Sigmoid colon (tissue), 7 donors: ENCODE measurements around the gene CHCHD10. TPM values are rescaled to one million over a fixed set of nuclear protein-coding genes. Genes with fewer than 3 reads are reported as not detected.

Experiments used
- DNase-seq: peaks from one replicate; pipeline ENCODE4 v3.0.0-alpha.2; 2019
- H3K27ac ChIP-seq, 4 donors: fragments of 200-600 bp; sonication (generic); one replicate each; pipeline ENCODE4 v1.5.1; 2016 to 2019; ENCODE audit warnings: mild to moderate bottlenecking in 1 of 4
- H3K27me3 ChIP-seq, 3 donors: fragments of 200-600 bp; sonication (generic); one replicate each; pipeline ENCODE4 v1.5.1; 2019; ENCODE audit warnings: mild to moderate bottlenecking in 1 of 3
- H3K36me3 ChIP-seq, 4 donors: fragments of 200-600 bp; sonication (generic); one replicate each; pipeline ENCODE4 v1.5.1; 2016 to 2019
- H3K4me1 ChIP-seq, 4 donors: fragments of 200-600 bp; sonication (generic); one replicate each; pipeline ENCODE4 v1.5.1; 2017 to 2019
- H3K4me3 ChIP-seq, 4 donors: fragments of 200-600 bp; sonication (generic); one replicate each; pipeline ENCODE4 v1.5.1; 2017 to 2019; ENCODE audit warnings: mild to moderate bottlenecking in 2 of 4, moderate library complexity in 1 of 4
- H3K9me3 ChIP-seq, 4 donors: fragments of 200-600 bp in 3 of 4; sonication (generic) in 3 of 4; one replicate each; pipeline versions ENCODE4 v1.5.1 to v1.6.1; 2013 to 2019
- CTCF ChIP-seq, 4 experiments: fragments of 450-650 bp in 3 of 4; fragments of 200-600 bp in 1 of 4; IDR thresholded peaks; one replicate each; pipeline ENCODE4 v1.5.1; 2016 to 2019; ENCODE audit warnings: antibody characterized with exemption in 4 of 4, mild to moderate bottlenecking in 3 of 4, moderate library complexity in 2 of 4
- EP300 ChIP-seq, 4 donors: sonication (generic); formaldehyde crosslinking; IDR thresholded peaks; one replicate each; pipeline ENCODE4 v1.6.1; 2017; ENCODE audit warnings: antibody characterized with exemption in 4 of 4
- POLR2A ChIP-seq, 2 donors: fragments of 450-650 bp; IDR thresholded peaks; one replicate each; pipeline ENCODE4 v1.6.1; 2016; ENCODE audit warnings: antibody characterized with exemption in 2 of 2, mild to moderate bottlenecking in 2 of 2, moderate library complexity in 2 of 2
- POLR2AphosphoS5 ChIP-seq, 4 donors: sonication (generic); formaldehyde crosslinking; IDR thresholded peaks; one replicate each; pipeline ENCODE4 v1.6.1; 2017; ENCODE audit warnings: antibody characterized with exemption in 4 of 4
- WGBS, 2 donors: extraction: QIAGEN DNeasy Blood & Tissue Kit; methylation state at CpG; one replicate each; pipeline ENCODE4 v1.1.7; 2013; 5-methylcytosine and 5-hydroxymethylcytosine counted together
- intact Hi-C: fragments of 100-400 bp; cut with DNase I; formaldehyde crosslinking; loops from one replicate; pipeline ENCODE4 v1.15.1; 2023
- polyA plus RNA-seq, 3 donors: library from polyadenylated mRNA; stranded (reverse); fragments of 200-250 nt; gene quantifications; one replicate each; pipeline ENCODE4 v1.2.3, GENCODE V29; 2013
- total RNA-seq, 4 donors: library from RNA; depleted of rRNA; stranded (reverse); fragments of >200 nt; gene quantifications; one replicate each; pipeline ENCODE4 v1.1.0, GENCODE V29; 2016
- donor health status: healthy with polysubstance abuse.
- donor health status: Bipolar disorder and iron deficiency.
- donor health status: healthy.

Gene CHCHD10
- total and polyA plus RNA-seq, 7 donors, result 5.7 to 336 (median 51.5) TPM

- Histone ChIP-seq H3K9me3 (no peaks in the 10 kb centered on the region), H3K27ac (no peak overlapping the region), H3K4me1 (peaks cover 0 to 22% (median 20%) of the 10 kb centered on the region in 4 donors), H3K4me3 (no peak overlapping the region), H3K27me3 (no peaks in the 10 kb centered on the region), H3K36me3 (no peaks in the 10 kb centered on the region)
- 95% methylated on average over 16 of the region's 16 CpGs for WGBS, 2 donors
- TF ChIP-seq CTCF (IDR thresholded peaks at IDR 0.05) (no peak), POLR2A (IDR thresholded peaks at IDR 0.05) (no peak), EP300 (IDR thresholded peaks at IDR 0.05) (no peak), POLR2AphosphoS5 (IDR thresholded peaks at IDR 0.05) (no peak)
- no peak for DNase-seq
- intact Hi-C loops, result no loop called here
Measured at GRCh38 chr22:23782252-23782651, 14.5 kb upstream of the CHCHD10 start.

- WGBS, 2 donors, result 82 to 83% methylated on average over 14 of the region's 14 CpGs
- no peak for DNase-seq
- peaks cover 0 to 24% (median 21%) of the 10 kb centered on the region in 4 donors for H3K4me1 ChIP-seq
- H3K9me3 ChIP-seq, result no peaks in the 10 kb centered on the region
- H3K27me3 ChIP-seq, result no peaks in the 10 kb centered on the region
- no peaks in the 10 kb centered on the region for H3K36me3 ChIP-seq
- intact Hi-C loops, result no loop called here
- no peak overlapping the region for H3K4me3 ChIP-seq
- TF ChIP-seq CTCF (IDR thresholded peaks at IDR 0.05) (no peak), POLR2A (IDR thresholded peaks at IDR 0.05) (no peak), POLR2AphosphoS5 (IDR thresholded peaks at IDR 0.05) (no peak), EP300 (IDR thresholded peaks at IDR 0.05) (no peak)
- no peak overlapping the region for H3K27ac ChIP-seq
Measured at GRCh38 chr22:23781511-23782183, 13.9 kb upstream of the CHCHD10 start.

GRCh38 chr22:23781065-23781464, 13.3 kb upstream of the CHCHD10 start:
- Histone ChIP-seq H3K27ac (peak overlapping the region in 1 of 4 donors; percentile 28), H3K36me3 (no peaks in the 10 kb centered on the region), H3K27me3 (no peaks in the 10 kb centered on the region), H3K4me3 (no peak overlapping the region), H3K4me1 (peaks cover 0 to 18% (median 15%) of the 10 kb centered on the region in 4 donors), H3K9me3 (no peaks in the 10 kb centered on the region)
- TF ChIP-seq POLR2A (IDR thresholded peaks at IDR 0.05), result no peak
- TF ChIP-seq EP300 (IDR thresholded peaks at IDR 0.05), result no peak
- TF ChIP-seq CTCF (IDR thresholded peaks at IDR 0.05), result no peak
- no peak for TF ChIP-seq POLR2AphosphoS5 (IDR thresholded peaks at IDR 0.05)
- intact Hi-C loops, result no loop called here
- 92 to 93% methylated on average over 15 of the region's 15 CpGs for WGBS, 2 donors
- no peak for DNase-seq

- no peak for DNase-seq
- TF ChIP-seq CTCF (IDR thresholded peaks at IDR 0.05) (no peak), POLR2AphosphoS5 (IDR thresholded peaks at IDR 0.05) (no peak), EP300 (IDR thresholded peaks at IDR 0.05) (no peak), POLR2A (IDR thresholded peaks at IDR 0.05) (no peak)
- Histone ChIP-seq H3K4me3 (no peak overlapping the region), H3K36me3 (no peaks in the 10 kb centered on the region), H3K27ac (no peak overlapping the region), H3K9me3 (no peaks in the 10 kb centered on the region), H3K4me1 (peaks cover 0 to 15% (median 12%) of the 10 kb centered on the region in 4 donors), H3K27me3 (no peaks in the 10 kb centered on the region)
- WGBS, 2 donors, result 92 to 94% methylated on average over 20 of the region's 20 CpGs
- intact Hi-C loops, result no loop called here
Measured at GRCh38 chr22:23780146-23780748, 12.5 kb upstream of the CHCHD10 start.
